ENCODE results near the gene TMEM62. TPM values are rescaled to one million over a fixed set of nuclear protein-coding genes. Genes with fewer than 3 reads are reported as not detected.

Gene TMEM62
- total RNA-seq, 1 donor from 2014 or later, result 18.0 TPM

- DNase-seq (ENCODE audit: extremely low read depth, low read depth, low spot score), result no peak
Observed at GRCh38 chr15:43226436-43227305, 93.3 kb downstream of the TMEM62 start.

GRCh38 chr15:43229977-43230376 is 96.6 kb downstream of the TMEM62 start:
- no peak for DNase-seq (ENCODE audit: extremely low read depth, low read depth, low spot score)

- DNase-seq (ENCODE audit: extremely low read depth, low read depth, low spot score), result no peak
Observed at GRCh38 chr15:43230640-43231115, 97.3 kb downstream of the TMEM62 start.

GRCh38 chr15:43232289-43232874 is 99.0 kb downstream of the TMEM62 start:
- DNase-seq (ENCODE audit: extremely low read depth, low read depth, low spot score), result no peak

Other genes starting within 250 kb of the TMEM62 start
- 6.4 and 15.5 TPM in 2 replicates for gene TTBK2, start 212.8 kb upstream of the TMEM62 start, total RNA-seq
- gene UBR1, start 27.5 kb upstream of the TMEM62 start, total RNA-seq, result 18.0 and 23.3 TPM in 2 replicates
- 45.2 and 48.3 TPM in 2 replicates for gene CCNDBP1, start 51.8 kb downstream of the TMEM62 start, total RNA-seq
- gene EPB42, start 87.4 kb downstream of the TMEM62 start, total RNA-seq, result not detected in 2 replicates
- gene TGM5, start 133.3 kb downstream of the TMEM62 start, total RNA-seq, result not detected in 2 replicates
- gene TGM7, start 168.7 kb downstream of the TMEM62 start, total RNA-seq, result not detected in 2 replicates
- gene LCMT2, start 197.0 kb downstream of the TMEM62 start, total RNA-seq, result 2.6 and 6.7 TPM in 2 replicates
- 5.7 and 14.5 TPM in 2 replicates for gene ZSCAN29, start 237.5 kb downstream of the TMEM62 start, total RNA-seq
- 9.0 and 11.3 TPM in 2 replicates for gene TUBGCP4, start 237.5 kb downstream of the TMEM62 start, total RNA-seq